Measurements from ENCODE around the gene SPOCK1.

The SPOCK1 gene

DNA sequence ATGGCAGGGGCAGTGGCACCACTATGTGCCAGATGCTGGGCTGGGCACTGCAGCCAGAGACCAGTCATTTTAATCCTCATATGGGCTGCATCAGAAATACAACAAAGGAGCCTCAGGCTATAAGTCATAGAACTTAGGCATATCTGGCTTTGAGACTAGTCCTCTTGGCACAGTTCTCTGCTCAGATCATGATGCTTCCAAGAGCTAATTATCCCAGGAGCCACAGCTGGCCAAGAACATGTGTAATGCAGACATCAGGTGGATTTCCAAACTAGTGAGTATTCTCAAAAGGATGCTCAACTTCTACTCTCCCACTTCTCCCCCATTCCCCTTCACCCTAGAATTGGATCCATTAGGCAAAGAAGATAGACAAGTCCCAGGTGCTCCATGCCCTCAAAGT is 571.6 kb downstream of the SPOCK1 start:
- H3K4me3 ChIP-seq (replicated peaks in 1 of 2; ENCODE audit: low read depth in 2 of 2, low read length in 2 of 2) = no peak overlapping the region
- TF ChIP-seq, protein P1, sequence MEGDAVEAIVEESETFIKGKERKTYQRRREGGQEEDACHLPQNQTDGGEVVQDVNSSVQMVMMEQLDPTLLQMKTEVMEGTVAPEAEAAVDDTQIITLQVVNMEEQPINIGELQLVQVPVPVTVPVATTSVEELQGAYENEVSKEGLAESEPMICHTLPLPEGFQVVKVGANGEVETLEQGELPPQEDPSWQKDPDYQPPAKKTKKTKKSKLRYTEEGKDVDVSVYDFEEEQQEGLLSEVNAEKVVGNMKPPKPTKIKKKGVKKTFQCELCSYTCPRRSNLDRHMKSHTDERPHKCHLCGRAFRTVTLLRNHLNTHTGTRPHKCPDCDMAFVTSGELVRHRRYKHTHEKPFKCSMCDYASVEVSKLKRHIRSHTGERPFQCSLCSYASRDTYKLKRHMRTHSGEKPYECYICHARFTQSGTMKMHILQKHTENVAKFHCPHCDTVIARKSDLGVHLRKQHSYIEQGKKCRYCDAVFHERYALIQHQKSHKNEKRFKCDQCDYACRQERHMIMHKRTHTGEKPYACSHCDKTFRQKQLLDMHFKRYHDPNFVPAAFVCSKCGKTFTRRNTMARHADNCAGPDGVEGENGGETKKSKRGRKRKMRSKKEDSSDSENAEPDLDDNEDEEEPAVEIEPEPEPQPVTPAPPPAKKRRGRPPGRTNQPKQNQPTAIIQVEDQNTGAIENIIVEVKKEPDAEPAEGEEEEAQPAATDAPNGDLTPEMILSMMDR (IDR thresholded peaks at IDR 0.05; ENCODE audit: low read depth, low read length) = no peak

DNA sequence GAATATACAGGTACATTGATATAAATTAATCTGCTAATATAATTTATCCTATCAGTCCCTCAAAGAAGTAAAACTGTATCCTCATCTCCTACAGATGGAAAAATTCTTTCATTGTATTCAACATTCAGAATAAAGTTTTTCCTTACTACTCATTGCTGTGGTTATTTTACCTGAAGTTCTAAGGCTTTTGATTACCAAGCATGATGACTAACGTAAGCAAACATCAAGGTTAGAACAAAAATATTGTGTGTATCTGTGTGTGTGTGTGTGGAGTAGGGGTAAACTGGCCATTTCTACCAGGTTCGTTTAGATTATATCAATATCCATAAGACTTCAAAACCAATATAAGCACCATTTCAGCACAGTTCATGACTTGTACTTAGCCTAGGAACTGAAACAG is 573.1 kb downstream of the SPOCK1 start:
- TF ChIP-seq, protein P1 (IDR thresholded peaks at IDR 0.05; ENCODE audit: low read depth, low read length) = no peak
- DNase-seq (ENCODE audit: low read depth in 2 of 2) = no peak

More for the DNA sequence above, 571.6 kb downstream of the SPOCK1 start:
- no peak for DNase-seq (ENCODE audit: low read depth in 2 of 2)

More for the DNA sequence above, 573.1 kb downstream of the SPOCK1 start:
- H3K4me3 ChIP-seq (replicated peaks in 1 of 2; ENCODE audit: low read depth in 2 of 2, low read length in 2 of 2) = no peak overlapping the region

Measured in cardiac fibroblast (primary cell).